Loucy (cell line): ENCODE data around the gene RPL7L1.

ENCODE experiments used
- H2AFZ ChIP-seq: fragments of 200-600 bp; sonication (generic); 2 replicates; pipeline ENCODE4 v1.6.0; 2016; ENCODE audit warnings: antibody characterized with exemption, mild to moderate bottlenecking, low read length, moderate library complexity
- H3F3A ChIP-seq: fragments of 200-600 bp; 2 replicates; pipeline ENCODE4 v1.6.0; 2016; ENCODE audit warnings: antibody characterized with exemption, low read depth, mild to moderate bottlenecking
- H3K27me3 ChIP-seq: fragments of 200-600 bp; sonication (generic); 2 replicates; pipeline ENCODE4 v1.6.1; 2014; ENCODE audit warnings: low read length, mild to moderate bottlenecking; ENCODE audit not compliant: insufficient read depth, poor library complexity, severe bottlenecking
- H3K36me3 ChIP-seq: fragments of 200-600 bp; sonication (generic); 2 replicates; pipeline ENCODE4 v1.6.1; 2016; ENCODE audit warnings: low read length; ENCODE audit not compliant: insufficient read depth
- H3K4me1 ChIP-seq: fragments of 200-600 bp; sonication (generic); 2 replicates; pipeline ENCODE4 v1.5.1; 2014; ENCODE audit warnings: low read length, mild to moderate bottlenecking; ENCODE audit not compliant: insufficient read depth, poor library complexity, severe bottlenecking
- H3K4me2 ChIP-seq: fragments of 200-600 bp; sonication (generic); 2 replicates; pipeline ENCODE4 v1.6.0; 2014; ENCODE audit warnings: antibody characterized with exemption, low read length, low read depth, mild to moderate bottlenecking; ENCODE audit not compliant: poor library complexity, severe bottlenecking
- H3K4me3 ChIP-seq: fragments of 200-600 bp; sonication (generic); 2 replicates; pipeline ENCODE4 v1.5.1; 2014; ENCODE audit warnings: low read length, mild to moderate bottlenecking, mixed read lengths; ENCODE audit not compliant: poor library complexity, severe bottlenecking
- H3K79me2 ChIP-seq: fragments of 200-600 bp; sonication (generic); 2 replicates; pipeline ENCODE4 v1.6.1; 2014; ENCODE audit warnings: low read length; ENCODE audit not compliant: insufficient read depth
- H3K9ac ChIP-seq: fragments of 200-600 bp; sonication (generic); 2 replicates; pipeline ENCODE4 v1.6.0; 2014; ENCODE audit warnings: mild to moderate bottlenecking, low read depth, low read length, moderate library complexity; ENCODE audit not compliant: poor library complexity, severe bottlenecking
- H3K9me2 ChIP-seq: fragments of 200-600 bp; sonication (generic); replicated peaks from 2 replicates; pipeline ENCODE4 v1.6.1; 2016; ENCODE audit warnings: low read depth, low read length, mixed read lengths
- H3K9me3 ChIP-seq: fragments of 200-600 bp; sonication (generic); 2 replicates; pipeline ENCODE4 v1.6.1; 2014; ENCODE audit warnings: mild to moderate bottlenecking, antibody characterized with exemption, low read length, low read depth; ENCODE audit not compliant: insufficient read depth
- H4K20me1 ChIP-seq: fragments of 200-600 bp; sonication (generic); 2 replicates; pipeline ENCODE4 v1.6.0; 2014; ENCODE audit warnings: antibody characterized with exemption, low read length, mild to moderate bottlenecking; ENCODE audit not compliant: insufficient read depth, poor library complexity, severe bottlenecking
- EZH2phosphoT487 ChIP-seq: fragments of 200-600 bp; IDR thresholded peaks from 2 replicates; pipeline ENCODE4 v1.6.1; 2018; ENCODE audit warnings: antibody characterized with exemption, mild to moderate bottlenecking, moderate library complexity, borderline replicate concordance
- TF ChIP-seq, protein P1 (sequence below): fragments of 200-600 bp; sonication (generic); conservative IDR thresholded peaks from 2 replicates; pipeline ENCODE4 v1.5.1; 2014; ENCODE audit warnings: mild to moderate bottlenecking, antibody characterized with exemption, low read length

The RPL7L1 gene

DNA sequence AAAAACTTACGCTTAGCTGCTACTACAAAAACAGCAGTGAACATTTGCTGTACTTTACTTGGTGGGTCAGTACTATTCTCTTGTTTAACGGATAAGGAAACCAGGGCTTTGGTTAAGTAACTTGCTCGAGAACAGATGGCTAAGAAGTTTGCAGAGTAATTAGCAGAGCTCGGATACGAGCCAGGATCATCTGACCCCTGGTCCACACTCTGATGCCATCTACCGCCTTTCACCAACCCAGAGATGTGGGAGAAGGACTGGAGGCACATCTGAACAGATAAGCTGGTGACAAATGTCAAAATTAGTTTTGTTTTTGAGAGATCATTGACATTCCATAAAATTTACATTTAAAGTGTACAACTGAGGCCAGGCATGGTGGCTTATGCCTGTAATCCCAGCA is 18.9 kb upstream of the RPL7L1 start:
- H3K9me3 ChIP-seq: no peaks in the 10 kb centered on the region
- H3K9ac ChIP-seq: no peak overlapping the region
- TF ChIP-seq, protein P1, sequence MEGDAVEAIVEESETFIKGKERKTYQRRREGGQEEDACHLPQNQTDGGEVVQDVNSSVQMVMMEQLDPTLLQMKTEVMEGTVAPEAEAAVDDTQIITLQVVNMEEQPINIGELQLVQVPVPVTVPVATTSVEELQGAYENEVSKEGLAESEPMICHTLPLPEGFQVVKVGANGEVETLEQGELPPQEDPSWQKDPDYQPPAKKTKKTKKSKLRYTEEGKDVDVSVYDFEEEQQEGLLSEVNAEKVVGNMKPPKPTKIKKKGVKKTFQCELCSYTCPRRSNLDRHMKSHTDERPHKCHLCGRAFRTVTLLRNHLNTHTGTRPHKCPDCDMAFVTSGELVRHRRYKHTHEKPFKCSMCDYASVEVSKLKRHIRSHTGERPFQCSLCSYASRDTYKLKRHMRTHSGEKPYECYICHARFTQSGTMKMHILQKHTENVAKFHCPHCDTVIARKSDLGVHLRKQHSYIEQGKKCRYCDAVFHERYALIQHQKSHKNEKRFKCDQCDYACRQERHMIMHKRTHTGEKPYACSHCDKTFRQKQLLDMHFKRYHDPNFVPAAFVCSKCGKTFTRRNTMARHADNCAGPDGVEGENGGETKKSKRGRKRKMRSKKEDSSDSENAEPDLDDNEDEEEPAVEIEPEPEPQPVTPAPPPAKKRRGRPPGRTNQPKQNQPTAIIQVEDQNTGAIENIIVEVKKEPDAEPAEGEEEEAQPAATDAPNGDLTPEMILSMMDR: no peak
- TF ChIP-seq EZH2phosphoT487: no peak
- peaks cover 60% of the 10 kb centered on the region; the same call in 1 of the 2 replicates for H3K36me3 ChIP-seq
- H3K4me1 ChIP-seq: no peaks in the 10 kb centered on the region
- no peaks in the 10 kb centered on the region for H4K20me1 ChIP-seq
- H3F3A ChIP-seq: no peaks in the 10 kb centered on the region
- no peaks in the 10 kb centered on the region for H3K9me2 ChIP-seq
- no peaks in the 10 kb centered on the region for H3K27me3 ChIP-seq
- no peak overlapping the region for H3K4me2 ChIP-seq
- no peaks in the 10 kb centered on the region for H3K79me2 ChIP-seq
- no peak overlapping the region for H3K4me3 ChIP-seq
- H2AFZ ChIP-seq: no peak overlapping the region

GRCh38 chr6:42864602-42865001 is 14.8 kb upstream of the RPL7L1 start:
- no peak overlapping the region for H3K9ac ChIP-seq
- TF ChIP-seq, protein P1: no peak
- no peak for TF ChIP-seq EZH2phosphoT487

GRCh38 chr6:42870145-42870936 is 9.1 kb upstream of the RPL7L1 start:
- Histone ChIP-seq H3K4me1 (no peaks in the 10 kb centered on the region), H3K4me3 (no peak overlapping the region), H3K4me2 (no peak overlapping the region), H3K79me2 (no peaks in the 10 kb centered on the region), H3K9ac (no peak overlapping the region), H2AFZ (no peak overlapping the region), H4K20me1 (no peaks in the 10 kb centered on the region), H3K36me3 (peaks cover 23% of the 10 kb centered on the region; the same call in 1 of the 2 replicates), H3K9me3 (no peaks in the 10 kb centered on the region), H3K9me2 (no peaks in the 10 kb centered on the region), H3K27me3 (no peaks in the 10 kb centered on the region), H3F3A (no peaks in the 10 kb centered on the region)
- no peak for TF ChIP-seq EZH2phosphoT487
- TF ChIP-seq, protein P1: no peak

More at GRCh38 chr6:42864602-42865001, 14.8 kb upstream of the RPL7L1 start:
- H3K4me2 ChIP-seq: no peak overlapping the region
- H4K20me1 ChIP-seq: no peaks in the 10 kb centered on the region
- no peaks in the 10 kb centered on the region for H3K9me2 ChIP-seq
- H3K4me1 ChIP-seq: no peaks in the 10 kb centered on the region
- H3K4me3 ChIP-seq: no peak overlapping the region
- no peaks in the 10 kb centered on the region for H3K79me2 ChIP-seq
- H3K9me3 ChIP-seq: no peaks in the 10 kb centered on the region
- no peaks in the 10 kb centered on the region for H3K27me3 ChIP-seq
- H3F3A ChIP-seq: no peaks in the 10 kb centered on the region
- no peak overlapping the region for H2AFZ ChIP-seq
- peaks cover 57% of the 10 kb centered on the region; the same call in 1 of the 2 replicates for H3K36me3 ChIP-seq
